Measurements from ENCODE around the gene SERINC5.
A peak's percentile ranks its signal among the peaks of the same experiment; 100 is the strongest.

Gene SERINC5

GRCh38 chr5:80231243-80231642 lies 24.6 kb downstream of the SERINC5 start:
- TF ChIP-seq, protein P1, sequence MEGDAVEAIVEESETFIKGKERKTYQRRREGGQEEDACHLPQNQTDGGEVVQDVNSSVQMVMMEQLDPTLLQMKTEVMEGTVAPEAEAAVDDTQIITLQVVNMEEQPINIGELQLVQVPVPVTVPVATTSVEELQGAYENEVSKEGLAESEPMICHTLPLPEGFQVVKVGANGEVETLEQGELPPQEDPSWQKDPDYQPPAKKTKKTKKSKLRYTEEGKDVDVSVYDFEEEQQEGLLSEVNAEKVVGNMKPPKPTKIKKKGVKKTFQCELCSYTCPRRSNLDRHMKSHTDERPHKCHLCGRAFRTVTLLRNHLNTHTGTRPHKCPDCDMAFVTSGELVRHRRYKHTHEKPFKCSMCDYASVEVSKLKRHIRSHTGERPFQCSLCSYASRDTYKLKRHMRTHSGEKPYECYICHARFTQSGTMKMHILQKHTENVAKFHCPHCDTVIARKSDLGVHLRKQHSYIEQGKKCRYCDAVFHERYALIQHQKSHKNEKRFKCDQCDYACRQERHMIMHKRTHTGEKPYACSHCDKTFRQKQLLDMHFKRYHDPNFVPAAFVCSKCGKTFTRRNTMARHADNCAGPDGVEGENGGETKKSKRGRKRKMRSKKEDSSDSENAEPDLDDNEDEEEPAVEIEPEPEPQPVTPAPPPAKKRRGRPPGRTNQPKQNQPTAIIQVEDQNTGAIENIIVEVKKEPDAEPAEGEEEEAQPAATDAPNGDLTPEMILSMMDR (IDR thresholded peaks at IDR 0.05; ENCODE audit: control insufficient read depth, insufficient read depth, low read depth, low read length, missing control alignments) = no peak
- H3K4me3 ChIP-seq (ENCODE audit: control insufficient read depth, low read depth, low read length) = no peak overlapping the region
- DNase-seq (ENCODE audit: low read depth) = peak; percentile 44

- no peak overlapping the region for H3K4me3 ChIP-seq (ENCODE audit: control insufficient read depth, low read depth, low read length)
- TF ChIP-seq, protein P1 (IDR thresholded peaks at IDR 0.05; ENCODE audit: control insufficient read depth, insufficient read depth, low read depth, low read length, missing control alignments) = no peak
- no peak for DNase-seq (ENCODE audit: low read depth)
These were observed 25.4 kb downstream of the SERINC5 start for GRCh38 chr5:80230269-80230992.

DNA sequence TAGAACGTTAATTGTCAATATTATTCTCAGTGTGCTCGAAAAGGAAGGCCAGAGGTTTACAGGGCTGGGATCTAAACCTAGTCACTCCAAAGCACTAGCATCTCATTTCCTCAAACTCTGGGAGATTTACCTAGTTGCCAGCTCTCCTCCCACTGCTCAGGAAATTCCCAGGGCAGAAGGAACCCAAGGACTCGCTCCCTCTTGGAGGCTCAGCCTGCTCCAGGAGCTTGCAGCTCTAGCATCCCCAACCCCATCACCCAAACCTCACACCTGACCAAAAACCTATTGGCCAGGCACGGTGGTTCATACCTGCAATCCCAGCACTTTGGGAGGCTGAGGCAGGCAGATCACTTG lies 26.0 kb downstream of the SERINC5 start:
- no peak for DNase-seq (ENCODE audit: low read depth)
- no peak overlapping the region for H3K4me3 ChIP-seq (ENCODE audit: control insufficient read depth, low read depth, low read length)
- TF ChIP-seq, protein P1 (IDR thresholded peaks at IDR 0.05; ENCODE audit: control insufficient read depth, insufficient read depth, low read depth, low read length, missing control alignments) = no peak

DNA sequence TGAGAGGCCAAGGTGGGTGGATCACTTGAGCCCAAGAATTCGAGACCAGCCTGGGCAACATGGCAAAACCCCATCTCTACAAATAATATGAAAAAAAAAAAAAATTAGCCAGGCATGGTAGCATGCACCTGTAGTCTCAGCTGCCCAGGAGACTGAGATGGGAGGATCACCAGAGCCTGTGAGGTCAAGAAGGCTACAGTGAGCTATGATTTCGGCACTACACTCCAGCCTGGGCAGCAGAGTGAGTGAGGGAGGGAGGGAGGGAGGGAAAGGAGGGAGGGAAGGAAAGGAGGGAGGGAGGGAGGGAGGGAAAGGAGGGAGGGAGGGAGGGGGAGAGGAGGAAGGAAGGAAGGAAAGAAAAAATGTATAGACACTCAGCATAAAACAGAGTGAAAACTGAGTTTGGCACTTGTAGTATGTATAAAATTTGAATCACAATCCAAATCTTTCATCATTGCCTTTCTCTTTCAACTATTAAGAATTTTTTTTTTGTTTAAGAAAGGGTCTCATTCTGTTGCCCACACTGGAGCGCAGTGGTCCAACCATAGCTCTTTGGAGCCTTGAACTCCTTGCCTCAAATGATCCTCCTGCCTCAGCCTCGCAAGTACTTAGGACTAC lies 27.8 kb downstream of the SERINC5 start:
- H3K4me3 ChIP-seq (ENCODE audit: control insufficient read depth, low read depth, low read length) = no peak overlapping the region
- TF ChIP-seq, protein P1 (IDR thresholded peaks at IDR 0.05; ENCODE audit: control insufficient read depth, insufficient read depth, low read depth, low read length, missing control alignments) = no peak
- DNase-seq (ENCODE audit: low read depth) = no peak

DNA sequence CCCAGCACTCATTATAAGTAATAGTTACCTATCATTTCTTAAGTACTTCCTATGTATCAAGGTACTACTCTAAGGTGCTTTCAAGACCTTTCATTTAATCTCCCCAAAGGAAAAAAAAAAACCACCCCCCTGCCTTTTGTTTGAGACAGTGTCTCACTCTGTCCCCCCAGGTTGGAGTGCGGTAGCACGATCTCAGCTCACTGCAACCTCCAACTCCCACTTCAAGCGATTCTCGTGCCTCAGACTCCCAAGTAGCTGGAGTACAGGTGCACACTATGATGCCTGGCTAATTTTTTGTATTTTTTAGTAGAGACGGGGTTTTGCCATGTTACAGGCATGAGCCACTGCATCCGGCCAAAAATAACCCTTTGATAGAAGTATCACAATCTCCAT lies 29.9 kb downstream of the SERINC5 start:
- no peak for DNase-seq (ENCODE audit: low read depth)
- H3K4me3 ChIP-seq (ENCODE audit: control insufficient read depth, low read depth, low read length) = no peak overlapping the region
- TF ChIP-seq, protein P1 (IDR thresholded peaks at IDR 0.05; ENCODE audit: control insufficient read depth, insufficient read depth, low read depth, low read length, missing control alignments) = no peak

DNA sequence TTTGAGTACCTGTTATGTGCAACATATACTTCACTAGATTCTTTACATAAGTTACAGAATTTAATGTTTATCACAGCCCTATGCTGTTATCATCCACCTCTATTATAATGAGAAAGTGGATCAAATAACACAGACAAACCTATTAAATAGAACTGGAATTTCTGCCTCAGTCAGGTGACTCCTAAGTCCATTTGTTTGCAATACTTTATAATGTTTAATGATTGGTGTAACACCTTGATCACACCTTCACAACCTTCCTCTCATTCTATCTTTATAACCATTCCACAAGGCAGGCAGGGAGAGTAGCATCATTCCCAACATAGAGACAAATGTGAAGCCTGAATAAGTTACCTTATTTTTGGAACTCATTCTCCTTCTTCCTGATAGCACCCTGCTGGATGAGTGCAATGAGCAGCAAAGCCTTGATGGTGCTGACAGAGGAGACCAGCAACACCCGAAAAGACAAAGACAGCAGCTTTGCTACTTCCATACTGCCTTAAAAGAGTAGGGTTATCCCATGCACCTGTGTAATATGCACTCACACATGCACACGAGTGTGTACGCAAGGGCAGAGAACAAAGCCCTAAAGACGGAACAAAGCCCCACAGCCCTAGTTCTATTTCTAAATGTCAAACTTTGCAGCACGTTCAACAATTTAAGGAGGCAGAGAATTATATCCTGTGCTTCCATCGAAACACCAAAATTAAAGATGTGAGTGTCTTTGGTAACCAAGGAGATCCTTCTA lies 30.5 kb downstream of the SERINC5 start:
- no peak for DNase-seq (ENCODE audit: low read depth)
- TF ChIP-seq, protein P1 (IDR thresholded peaks at IDR 0.05; ENCODE audit: control insufficient read depth, insufficient read depth, low read depth, low read length, missing control alignments) = no peak
- H3K4me3 ChIP-seq (ENCODE audit: control insufficient read depth, low read depth, low read length) = no peak overlapping the region
